Cerebellar nuclear complex (tissue), 1 donor: ENCODE measurements around the gene OR1L1.

Experiments
- DNase-seq, 2 experiments: peaks; one replicate each; lab custom pipeline; 2025; lab: John Stamatoyannopoulos, UW

OR1L1 gene, protein sequence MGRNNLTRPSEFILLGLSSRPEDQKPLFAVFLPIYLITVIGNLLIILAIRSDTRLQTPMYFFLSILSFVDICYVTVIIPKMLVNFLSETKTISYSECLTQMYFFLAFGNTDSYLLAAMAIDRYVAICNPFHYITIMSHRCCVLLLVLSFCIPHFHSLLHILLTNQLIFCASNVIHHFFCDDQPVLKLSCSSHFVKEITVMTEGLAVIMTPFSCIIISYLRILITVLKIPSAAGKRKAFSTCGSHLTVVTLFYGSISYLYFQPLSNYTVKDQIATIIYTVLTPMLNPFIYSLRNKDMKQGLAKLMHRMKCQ

DNA sequence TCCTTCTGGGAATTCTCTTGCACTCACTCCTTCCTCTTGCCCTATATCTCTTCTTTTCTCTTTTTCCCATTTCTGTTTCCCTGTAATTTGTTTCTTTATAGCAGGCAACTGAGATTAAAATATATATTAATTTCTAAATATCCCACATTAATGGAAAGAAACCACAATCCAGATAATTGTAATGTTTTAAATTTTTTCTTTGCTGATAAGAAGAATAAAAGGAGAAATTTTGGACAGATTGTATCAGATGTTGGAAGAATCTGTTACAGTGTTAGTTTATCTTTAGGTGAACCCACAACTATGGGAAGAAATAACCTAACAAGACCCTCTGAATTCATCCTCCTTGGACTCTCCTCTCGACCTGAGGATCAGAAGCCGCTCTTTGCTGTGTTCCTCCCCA is at the start of gene OR1L1:
Gene OR1L1 (plus strand): TSS at position 301 of the 400 bp plus-strand sequence. CDS start 0 bp downstream, at position 301.
- no peak for DNase-seq

DNA sequence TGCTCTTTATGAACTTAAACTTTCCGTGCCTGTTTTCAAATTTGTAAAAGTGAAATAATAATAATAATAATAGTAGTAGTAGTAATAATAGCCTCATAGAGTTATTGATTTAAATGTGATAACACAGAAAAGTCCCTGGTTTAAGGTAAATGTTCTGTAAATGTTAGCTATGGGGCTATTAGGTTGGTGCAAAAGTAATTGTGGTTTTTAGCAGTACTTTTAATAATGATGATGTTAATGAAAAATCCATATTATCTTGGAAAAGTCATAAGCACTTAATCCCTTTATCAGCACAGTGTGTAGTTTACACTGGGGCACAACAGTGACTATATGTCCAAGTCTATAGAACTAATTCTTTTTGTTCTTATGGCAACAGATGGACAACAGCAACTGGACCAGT is 47.2 kb upstream of the OR1L1 start, which contains the start of gene OR1Q1:
Gene OR1Q1 (plus strand): TSS at position 377 of the 400 bp plus-strand sequence. CDS start 0 bp downstream, at position 377.
- no peak for DNase-seq

DNA sequence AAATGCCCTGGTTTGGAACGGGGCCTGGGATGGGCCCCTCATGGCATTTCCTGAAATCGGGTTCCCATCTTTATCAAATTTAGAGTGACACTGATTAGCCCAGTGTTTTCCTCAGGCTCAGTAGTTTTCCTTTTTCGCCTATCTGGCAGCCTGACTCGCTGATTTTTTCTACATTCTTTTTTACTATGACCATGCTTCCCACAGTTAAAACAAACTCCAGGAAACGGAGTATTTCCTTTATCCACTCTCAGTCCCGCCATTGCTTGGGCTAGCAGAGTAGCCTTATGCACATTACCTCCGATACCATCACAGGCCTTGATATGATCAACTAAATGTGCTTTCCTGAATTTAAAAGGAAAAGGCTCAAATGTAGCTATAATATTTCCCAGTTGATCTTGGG is 41.5 kb upstream of the OR1L1 start:
- DNase-seq = no peak

DNA sequence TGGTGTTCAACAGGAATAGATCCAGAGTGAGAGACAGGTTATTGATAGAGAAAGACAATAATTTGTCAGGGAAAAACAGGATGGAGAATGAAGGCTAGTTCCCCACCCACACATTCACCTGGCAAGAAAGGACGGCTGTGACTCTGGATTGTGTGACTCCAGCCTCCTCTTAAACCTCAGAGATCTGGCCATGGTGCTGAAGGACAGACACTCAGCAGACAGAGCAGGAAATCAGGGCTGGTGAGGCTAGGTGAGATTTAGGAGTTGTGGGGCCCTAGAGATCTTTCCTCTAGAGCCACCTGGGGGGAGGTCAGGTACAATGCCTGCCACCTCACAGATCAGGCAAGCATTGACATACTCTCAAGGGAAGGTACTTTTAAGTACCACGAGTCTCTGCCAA is 19.3 kb upstream of the OR1L1 start:
- no peak for DNase-seq

DNA sequence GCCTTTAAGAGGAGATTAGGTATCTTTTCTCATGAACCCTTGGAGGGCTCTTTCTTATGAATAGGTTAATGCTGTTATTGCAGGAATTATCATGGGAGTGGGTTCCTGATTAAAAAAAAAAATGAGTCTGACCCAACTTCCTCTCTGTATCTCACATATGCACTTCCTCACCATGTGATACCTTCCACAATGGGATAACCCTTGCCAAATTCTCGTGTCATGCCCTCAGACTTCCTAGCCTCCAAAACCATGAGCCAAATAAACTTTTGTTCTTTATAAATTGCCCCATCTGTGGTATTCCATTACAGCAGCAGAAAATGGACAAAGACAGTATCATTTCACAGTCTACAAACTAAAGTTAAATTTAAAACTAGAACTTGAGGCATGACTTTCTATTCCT is 5.1 kb upstream of the OR1L1 start:
- no peak for DNase-seq

DNA sequence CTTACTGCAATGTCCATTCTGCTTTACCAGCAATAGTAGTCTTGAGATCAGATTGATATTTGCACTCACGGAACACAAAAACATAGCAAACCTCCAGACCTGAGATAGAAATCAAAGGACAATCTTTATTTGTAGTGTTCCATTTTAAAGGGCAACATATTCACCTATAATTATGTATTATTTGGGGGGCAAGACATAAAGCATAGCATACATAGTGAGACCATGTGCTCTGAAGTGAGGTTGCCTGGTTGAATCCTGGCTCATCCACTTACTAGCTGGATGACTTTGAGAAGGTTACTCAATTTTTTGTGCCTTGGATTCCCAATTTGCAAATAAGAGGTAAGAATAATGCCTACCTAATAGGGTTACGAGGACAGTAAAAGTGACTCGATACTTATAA is 4.0 kb upstream of the OR1L1 start, which contains the start of gene OR1B1:
Gene OR1B1 (minus strand): TSS at position 101 of the 400 bp plus-strand sequence.
- no peak for DNase-seq

DNA sequence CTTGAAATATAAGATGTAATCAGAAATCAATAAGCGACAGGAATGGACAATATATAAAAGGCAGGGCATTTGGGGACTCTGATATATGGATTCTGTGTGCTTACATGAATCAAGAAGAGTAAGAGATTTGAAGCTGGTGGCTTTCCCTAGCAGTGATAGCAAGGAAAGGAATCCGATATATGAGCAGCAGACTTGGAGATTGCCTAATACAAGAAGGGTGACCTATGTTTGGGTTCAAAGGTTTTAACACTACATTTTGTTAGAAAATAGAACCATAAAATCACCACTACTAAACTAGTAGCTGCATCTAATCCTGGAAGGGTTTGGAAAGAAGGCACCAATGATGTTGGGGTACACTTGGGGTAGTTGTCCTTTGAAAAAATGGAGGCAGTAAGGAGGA is 11.0 kb downstream of the OR1L1 start:
- no peak for DNase-seq

DNA sequence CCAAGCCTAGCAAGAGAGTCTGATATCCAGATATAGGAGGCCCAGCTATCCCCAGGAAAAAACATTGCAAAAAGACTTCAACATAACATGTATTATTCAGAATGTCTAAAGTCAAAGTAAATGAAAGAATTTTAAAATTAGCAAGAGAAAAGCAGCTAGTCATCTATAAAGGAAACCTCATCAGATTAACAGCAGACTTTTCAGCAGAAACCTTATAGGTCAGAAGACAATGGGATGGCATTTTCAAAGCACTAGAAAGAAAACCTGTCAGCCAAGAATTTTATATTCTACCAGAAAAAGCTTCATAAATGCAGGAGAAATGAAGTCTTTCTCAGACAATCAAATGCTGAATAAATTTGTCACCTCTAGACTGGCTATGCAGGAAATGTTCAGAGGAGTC is 23.3 kb downstream of the OR1L1 start:
- DNase-seq = no peak

DNA sequence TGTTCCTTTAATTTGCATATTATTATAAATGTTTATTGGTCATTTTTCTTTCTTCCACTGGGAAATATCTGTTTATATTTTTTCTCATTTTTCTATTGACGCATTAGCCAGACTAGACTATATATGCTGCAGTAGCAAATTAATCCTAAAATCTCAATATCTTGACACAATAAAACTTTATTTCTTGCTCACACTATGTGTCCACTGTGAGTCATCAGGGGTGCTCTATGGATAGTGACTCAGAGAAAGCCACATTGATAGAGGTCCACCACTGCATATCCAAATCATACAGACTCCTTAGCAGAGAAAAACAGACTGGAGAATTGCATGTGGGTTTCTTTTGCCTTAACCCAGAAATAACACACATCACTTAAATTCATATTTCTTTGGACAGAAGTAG is 34.2 kb downstream of the OR1L1 start:
- DNase-seq = no peak
